Measurements from ENCODE around the gene HACD3. TPM values are rescaled to one million over a fixed set of nuclear protein-coding genes. Genes with fewer than 3 reads are reported as not detected.
A peak's percentile ranks its signal among the peaks of the same experiment; 100 is the strongest.
"Not testable (repeated sequence)": the region's sequence is repeated elsewhere in the genome, so short reads cannot be mapped to it uniquely, and the experiment has no call there.

HACD3 gene
- total and polyA plus RNA-seq, 2 experiments from 2014 or later = 104 to 119 TPM

DNA sequence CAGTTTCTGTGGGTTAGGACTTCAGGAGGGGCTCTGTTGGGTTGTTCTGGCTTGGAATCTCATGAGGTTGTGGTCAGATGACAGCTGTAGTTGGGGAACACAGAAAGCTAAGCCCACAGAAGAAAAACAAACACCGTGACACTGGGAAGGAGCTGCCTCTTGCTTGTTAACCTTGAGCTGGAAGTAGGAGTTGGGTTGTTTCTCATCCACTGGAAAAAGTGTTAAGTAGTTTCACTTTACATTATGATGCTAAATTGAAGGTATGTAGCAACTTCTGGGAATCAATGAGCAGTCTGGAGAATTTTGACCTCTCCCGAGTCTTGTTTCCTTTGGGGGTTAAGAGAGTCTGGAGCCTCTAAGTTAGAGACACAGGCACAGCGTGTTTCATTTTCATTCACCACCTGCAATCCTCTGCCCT is 20.4 kb downstream of the HACD3 start:
- no peaks in the 10 kb centered on the region for H3F3A ChIP-seq (ENCODE audit: insufficient read depth)
- no peak overlapping the region for H2AFZ ChIP-seq
- no peak overlapping the region for H3K9ac ChIP-seq
- TF ChIP-seq EZH2phosphoT487 (IDR thresholded peaks at IDR 0.05; ENCODE audit: insufficient read depth, low read depth) (no peak), EZH2 (IDR thresholded peaks at IDR 0.05; ENCODE audit: insufficient read depth, poor library complexity, severe bottlenecking) (no peak)
- in situ Hi-C loops (cut with MboI) = no loop called here
- H3K79me2 ChIP-seq (ENCODE audit: insufficient read depth) = peaks cover 81% of the 10 kb centered on the region
- H3K4me3 ChIP-seq = no peak overlapping the region
- H3K27ac ChIP-seq = no peak overlapping the region
- no peaks in the 10 kb centered on the region for H3K27me3 ChIP-seq (replicated peaks; ENCODE audit: insufficient read depth)
- DNase-seq = peak; percentile 12
- H3K4me1 ChIP-seq (ENCODE audit: insufficient read depth) = no peaks in the 10 kb centered on the region
- WGBS, 2 experiments (ENCODE audit: low coverage in 1 of 2, low lambda C conversion rate in 2 of 2, missing lambda C conversion rate in 2 of 2) = 76 to 83% methylated on average over 3 of the region's 3 CpGs
- H3K9me3 ChIP-seq (ENCODE audit: low read depth) = no peaks in the 10 kb centered on the region
- no peaks in the 10 kb centered on the region for H3K9me2 ChIP-seq (ENCODE audit: insufficient read depth)
- H4K20me1 ChIP-seq (ENCODE audit: insufficient read depth) = no peaks in the 10 kb centered on the region
- H3K4me2 ChIP-seq (ENCODE audit: unreplicated experiment) = no peak overlapping the region
- H3K36me3 ChIP-seq (ENCODE audit: low read depth) = no peaks in the 10 kb centered on the region

DNA sequence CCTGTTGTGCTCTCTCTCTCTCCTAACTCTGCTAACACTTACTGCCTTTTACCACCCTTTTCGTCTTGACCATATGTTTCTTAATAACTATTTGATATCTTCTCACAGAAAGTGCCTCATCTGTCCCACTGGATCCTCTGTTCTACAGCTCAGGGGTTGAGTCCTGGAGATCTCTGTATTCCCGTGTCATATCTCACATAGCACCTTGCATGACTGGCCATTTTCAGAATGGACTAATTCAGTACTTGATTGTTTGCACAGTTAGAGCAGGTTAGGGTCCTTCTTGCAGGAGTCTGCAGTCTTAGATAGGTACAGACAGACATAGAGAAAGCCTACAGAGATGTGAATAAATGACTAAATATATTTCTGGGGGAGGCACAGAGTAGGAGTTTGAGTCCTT is 20.9 kb downstream of the HACD3 start:
- no peak overlapping the region for H3K27ac ChIP-seq
- peaks cover 76% of the 10 kb centered on the region for H3K79me2 ChIP-seq (ENCODE audit: insufficient read depth)

DNA sequence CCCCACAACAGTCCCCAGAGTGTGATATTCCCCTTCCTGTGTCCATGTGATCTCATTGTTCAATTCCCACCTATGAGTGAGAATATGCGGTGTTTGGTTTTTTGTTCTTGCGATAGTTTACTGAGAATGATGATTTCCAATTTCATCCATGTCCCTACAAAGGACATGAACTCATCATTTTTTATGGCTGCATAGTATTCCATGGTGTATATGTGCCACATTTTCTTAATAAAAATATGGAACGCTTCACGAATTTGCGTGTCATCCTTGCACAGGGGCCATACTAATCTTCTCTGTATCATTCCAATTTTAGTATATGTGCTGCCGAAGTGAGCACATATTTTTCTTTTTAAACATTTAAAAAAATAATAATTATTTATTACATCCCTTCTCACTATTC is 22.6 kb downstream of the HACD3 start:
- in situ Hi-C loops (cut with MboI); H4K20me1 ChIP-seq (ENCODE audit: insufficient read depth); H3K27ac ChIP-seq; H3K9me3 ChIP-seq (ENCODE audit: low read depth); H3K9ac ChIP-seq; H3K4me2 ChIP-seq (ENCODE audit: unreplicated experiment); H3F3A ChIP-seq (ENCODE audit: insufficient read depth); DNase-seq; H3K4me3 ChIP-seq; H3K9me2 ChIP-seq (ENCODE audit: insufficient read depth); H3K36me3 ChIP-seq (ENCODE audit: low read depth); H3K27me3 ChIP-seq (replicated peaks; ENCODE audit: insufficient read depth); H3K4me1 ChIP-seq (ENCODE audit: insufficient read depth); H2AFZ ChIP-seq: not testable (repeated sequence)
- H3K79me2 ChIP-seq (ENCODE audit: insufficient read depth) = peaks cover 59% of the 10 kb centered on the region
- WGBS, 2 experiments (ENCODE audit: low coverage in 1 of 2, low lambda C conversion rate in 2 of 2, missing lambda C conversion rate in 2 of 2) = 97 to 99% methylated on average over 4 of the region's 6 CpGs

More for the DNA sequence above, 20.9 kb downstream of the HACD3 start:
- no peaks in the 10 kb centered on the region for H3K9me2 ChIP-seq (ENCODE audit: insufficient read depth)
- in situ Hi-C loops (cut with MboI) = no loop called here
- H3K4me2 ChIP-seq (ENCODE audit: unreplicated experiment) = no peak overlapping the region
- H3K9ac ChIP-seq = no peak overlapping the region
- no peak overlapping the region for H3K4me3 ChIP-seq
- H3K36me3 ChIP-seq (ENCODE audit: low read depth) = no peaks in the 10 kb centered on the region
- H3K9me3 ChIP-seq (ENCODE audit: low read depth) = no peaks in the 10 kb centered on the region
- H4K20me1 ChIP-seq (ENCODE audit: insufficient read depth) = no peaks in the 10 kb centered on the region
- no peaks in the 10 kb centered on the region for H3F3A ChIP-seq (ENCODE audit: insufficient read depth)
- H3K4me1 ChIP-seq (ENCODE audit: insufficient read depth) = no peaks in the 10 kb centered on the region
- no peak overlapping the region for H2AFZ ChIP-seq
- H3K27me3 ChIP-seq (replicated peaks; ENCODE audit: insufficient read depth) = no peaks in the 10 kb centered on the region
- TF ChIP-seq EZH2 (IDR thresholded peaks at IDR 0.05; ENCODE audit: insufficient read depth, poor library complexity, severe bottlenecking) (no peak), EZH2phosphoT487 (IDR thresholded peaks at IDR 0.05; ENCODE audit: insufficient read depth, low read depth) (no peak)
- no peak for DNase-seq
- WGBS, 2 experiments (ENCODE audit: low coverage in 1 of 2, low lambda C conversion rate in 2 of 2, missing lambda C conversion rate in 2 of 2) = 73 to 76% methylated on average over 2 of the region's 2 CpGs

DNA sequence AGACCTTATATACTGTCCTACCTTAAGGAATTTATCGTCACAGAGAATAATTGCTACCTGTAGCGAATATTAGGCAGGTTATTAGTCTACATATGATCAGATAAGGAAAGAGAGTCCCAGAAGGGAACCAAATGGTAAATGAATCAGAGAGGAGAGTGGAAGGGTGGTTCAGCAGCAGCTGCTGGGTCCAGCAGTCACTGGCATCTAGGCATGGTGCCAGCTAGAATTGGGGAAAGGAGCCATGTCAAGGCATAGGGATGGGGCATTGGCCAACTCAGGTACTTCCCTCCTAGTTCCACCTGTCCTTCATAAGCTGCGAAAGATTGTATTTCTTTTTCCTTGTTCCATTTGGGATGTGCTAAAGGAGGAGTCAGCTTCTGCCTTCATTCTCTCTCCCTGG is 23.4 kb downstream of the HACD3 start:
- Histone ChIP-seq H3F3A (ENCODE audit: insufficient read depth) (peaks cover 13% of the 10 kb centered on the region), H3K36me3 (ENCODE audit: low read depth) (no peaks in the 10 kb centered on the region; the same call in 1 of the 2 replicates), H3K79me2 (ENCODE audit: insufficient read depth) (peaks cover 50% of the 10 kb centered on the region), H3K9me2 (ENCODE audit: insufficient read depth) (no peaks in the 10 kb centered on the region), H3K27ac (no peak overlapping the region), H3K4me3 (no peak overlapping the region), H3K4me2 (ENCODE audit: unreplicated experiment) (no peak overlapping the region), H2AFZ (no peak overlapping the region), H3K9me3 (ENCODE audit: low read depth) (no peaks in the 10 kb centered on the region), H4K20me1 (ENCODE audit: insufficient read depth) (no peaks in the 10 kb centered on the region), H3K4me1 (ENCODE audit: insufficient read depth) (peaks cover 6% of the 10 kb centered on the region; the same call in 1 of the 2 replicates), H3K9ac (no peak overlapping the region), H3K27me3 (replicated peaks; ENCODE audit: insufficient read depth) (no peaks in the 10 kb centered on the region)
- 97 to 99% methylated on average over 3 of the region's 3 CpGs for WGBS, 2 experiments (ENCODE audit: low coverage in 1 of 2, low lambda C conversion rate in 2 of 2, missing lambda C conversion rate in 2 of 2)
- in situ Hi-C loops (cut with MboI) = no loop called here
- no peak for TF ChIP-seq EZH2phosphoT487 (IDR thresholded peaks at IDR 0.05; ENCODE audit: insufficient read depth, low read depth)
- no peak for TF ChIP-seq EZH2 (IDR thresholded peaks at IDR 0.05; ENCODE audit: insufficient read depth, poor library complexity, severe bottlenecking)
- no peak for DNase-seq

DNA sequence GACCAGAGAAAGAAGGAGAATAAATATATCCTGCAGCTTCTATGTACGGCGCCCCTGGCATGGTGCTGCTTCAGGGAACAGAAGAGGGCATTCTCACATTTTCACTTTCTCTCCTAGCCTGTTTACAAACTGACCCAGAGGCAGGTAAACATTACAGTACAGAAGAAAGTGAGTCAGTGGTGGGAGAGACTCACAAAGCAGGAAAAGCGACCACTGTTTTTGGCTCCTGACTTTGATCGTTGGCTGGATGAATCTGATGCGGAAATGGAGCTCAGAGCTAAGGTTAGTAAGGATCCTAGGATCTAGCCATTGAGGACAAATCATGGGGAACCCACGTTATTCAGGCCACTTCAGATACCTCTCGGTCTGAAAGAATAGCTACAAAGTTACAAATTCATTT is 26.4 kb downstream of the HACD3 start:
- TF ChIP-seq EZH2phosphoT487 (IDR thresholded peaks at IDR 0.05; ENCODE audit: insufficient read depth, low read depth) (no peak), EZH2 (IDR thresholded peaks at IDR 0.05; ENCODE audit: insufficient read depth, poor library complexity, severe bottlenecking) (no peak)
- Histone ChIP-seq H3K4me3 (no peak overlapping the region), H3K9me3 (ENCODE audit: low read depth) (no peaks in the 10 kb centered on the region), H3K36me3 (ENCODE audit: low read depth) (peaks cover 20% of the 10 kb centered on the region), H4K20me1 (ENCODE audit: insufficient read depth) (no peaks in the 10 kb centered on the region), H3K4me1 (ENCODE audit: insufficient read depth) (peaks cover 6% of the 10 kb centered on the region; the same call in 1 of the 2 replicates), H3K27me3 (replicated peaks; ENCODE audit: insufficient read depth) (no peaks in the 10 kb centered on the region), H3K9me2 (ENCODE audit: insufficient read depth) (no peaks in the 10 kb centered on the region), H3K9ac (no peak overlapping the region), H3K4me2 (ENCODE audit: unreplicated experiment) (no peak overlapping the region), H3K79me2 (ENCODE audit: insufficient read depth) (peaks cover 40% of the 10 kb centered on the region), H3F3A (ENCODE audit: insufficient read depth) (peaks cover 13% of the 10 kb centered on the region), H2AFZ (no peak overlapping the region), H3K27ac (no peak overlapping the region)
- in situ Hi-C loops (cut with MboI) = no loop called here
- 96% methylated on average over 7 of the region's 7 CpGs for WGBS, 2 experiments (ENCODE audit: low coverage in 1 of 2, low lambda C conversion rate in 2 of 2, missing lambda C conversion rate in 2 of 2)
- no peak for DNase-seq
